ENCODE measurements around the gene DARS2.
"Not testable (repeated sequence)": the region's sequence is repeated elsewhere in the genome, so short reads cannot be mapped to it uniquely, and the experiment has no call there.

- not testable (repeated sequence) for TF ChIP-seq POLR2AphosphoS5, POLR2A, EP300 (IDR thresholded peaks at IDR 0.05)
- TF ChIP-seq, protein P1, sequence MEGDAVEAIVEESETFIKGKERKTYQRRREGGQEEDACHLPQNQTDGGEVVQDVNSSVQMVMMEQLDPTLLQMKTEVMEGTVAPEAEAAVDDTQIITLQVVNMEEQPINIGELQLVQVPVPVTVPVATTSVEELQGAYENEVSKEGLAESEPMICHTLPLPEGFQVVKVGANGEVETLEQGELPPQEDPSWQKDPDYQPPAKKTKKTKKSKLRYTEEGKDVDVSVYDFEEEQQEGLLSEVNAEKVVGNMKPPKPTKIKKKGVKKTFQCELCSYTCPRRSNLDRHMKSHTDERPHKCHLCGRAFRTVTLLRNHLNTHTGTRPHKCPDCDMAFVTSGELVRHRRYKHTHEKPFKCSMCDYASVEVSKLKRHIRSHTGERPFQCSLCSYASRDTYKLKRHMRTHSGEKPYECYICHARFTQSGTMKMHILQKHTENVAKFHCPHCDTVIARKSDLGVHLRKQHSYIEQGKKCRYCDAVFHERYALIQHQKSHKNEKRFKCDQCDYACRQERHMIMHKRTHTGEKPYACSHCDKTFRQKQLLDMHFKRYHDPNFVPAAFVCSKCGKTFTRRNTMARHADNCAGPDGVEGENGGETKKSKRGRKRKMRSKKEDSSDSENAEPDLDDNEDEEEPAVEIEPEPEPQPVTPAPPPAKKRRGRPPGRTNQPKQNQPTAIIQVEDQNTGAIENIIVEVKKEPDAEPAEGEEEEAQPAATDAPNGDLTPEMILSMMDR (IDR thresholded peaks at IDR 0.05) = not testable (repeated sequence)
Measured at GRCh38 chr1:173862146-173862768, 37.8 kb downstream of the DARS2 start.
